Lower leg skin (tissue), 3 donors: ENCODE data around the gene COX4I2.

Experiments used
- POLR2A ChIP-seq, 2 donors: fragments of 450-650 bp; IDR thresholded peaks; one replicate each; pipeline ENCODE4 v1.6.1; 2016 to 2017; ENCODE audit warnings: antibody characterized with exemption in 2 of 2, mild to moderate bottlenecking in 1 of 2, moderate library complexity in 1 of 2
- TF ChIP-seq, protein P1 (sequence below), 3 donors: fragments of 450-650 bp; IDR thresholded peaks; one replicate each; pipeline ENCODE4 v1.5.1; 2016; ENCODE audit warnings: antibody characterized with exemption in 3 of 3, mild to moderate bottlenecking in 3 of 3, moderate library complexity in 2 of 3

DNA sequence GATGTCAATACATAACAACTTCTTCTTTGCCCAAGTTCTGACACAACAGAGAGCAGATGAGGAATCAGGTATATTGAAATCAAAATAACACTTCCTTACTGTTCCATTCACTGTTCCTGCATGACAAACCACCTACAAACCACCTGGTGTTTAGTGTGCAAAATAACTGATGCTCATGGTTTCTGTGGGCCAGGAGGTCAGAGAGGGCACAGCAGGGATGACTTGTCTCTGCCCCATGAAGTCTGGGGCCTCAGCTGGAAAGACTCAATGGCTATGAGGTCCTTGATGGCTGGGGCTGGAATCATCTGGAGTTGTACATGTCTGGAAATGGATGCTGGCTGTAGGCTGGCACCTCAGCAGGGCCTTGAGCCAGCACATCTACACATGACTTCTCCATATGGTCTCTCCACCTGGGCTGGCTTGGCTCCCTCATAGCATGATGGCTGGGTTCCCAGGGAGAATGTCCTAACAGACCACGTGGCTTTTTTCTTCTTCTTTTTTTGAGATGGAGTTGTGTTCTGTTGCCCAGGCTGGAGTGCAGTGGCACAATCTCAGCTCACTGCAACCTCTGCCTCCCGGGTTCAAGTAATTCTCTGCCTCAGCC, 7.4 kb upstream of the COX4I2 start:
- TF ChIP-seq, protein P1, sequence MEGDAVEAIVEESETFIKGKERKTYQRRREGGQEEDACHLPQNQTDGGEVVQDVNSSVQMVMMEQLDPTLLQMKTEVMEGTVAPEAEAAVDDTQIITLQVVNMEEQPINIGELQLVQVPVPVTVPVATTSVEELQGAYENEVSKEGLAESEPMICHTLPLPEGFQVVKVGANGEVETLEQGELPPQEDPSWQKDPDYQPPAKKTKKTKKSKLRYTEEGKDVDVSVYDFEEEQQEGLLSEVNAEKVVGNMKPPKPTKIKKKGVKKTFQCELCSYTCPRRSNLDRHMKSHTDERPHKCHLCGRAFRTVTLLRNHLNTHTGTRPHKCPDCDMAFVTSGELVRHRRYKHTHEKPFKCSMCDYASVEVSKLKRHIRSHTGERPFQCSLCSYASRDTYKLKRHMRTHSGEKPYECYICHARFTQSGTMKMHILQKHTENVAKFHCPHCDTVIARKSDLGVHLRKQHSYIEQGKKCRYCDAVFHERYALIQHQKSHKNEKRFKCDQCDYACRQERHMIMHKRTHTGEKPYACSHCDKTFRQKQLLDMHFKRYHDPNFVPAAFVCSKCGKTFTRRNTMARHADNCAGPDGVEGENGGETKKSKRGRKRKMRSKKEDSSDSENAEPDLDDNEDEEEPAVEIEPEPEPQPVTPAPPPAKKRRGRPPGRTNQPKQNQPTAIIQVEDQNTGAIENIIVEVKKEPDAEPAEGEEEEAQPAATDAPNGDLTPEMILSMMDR (IDR thresholded peaks at IDR 0.05) = no peak
- TF ChIP-seq POLR2A (IDR thresholded peaks at IDR 0.05) = no peak
